H1 (cell line): ENCODE data around the gene UMAD1. TPM values are rescaled to one million over a fixed set of nuclear protein-coding genes. Genes with fewer than 3 reads are reported as not detected.

Source experiments
- CTCF ChIA-PET: fragments of 300-600 bp; sonication (Branson Sonifier 250); formaldehyde crosslinking; loops from one replicate; lab custom pipeline; 2021; ENCODE audit not compliant: partially characterized antibody; lab: Charles Lee
- POLR2A ChIA-PET: fragments of 300-600 bp; sonication (Branson Sonifier 250); formaldehyde crosslinking; loops from one replicate; lab custom pipeline; 2021; ENCODE audit warnings: inconsistent platforms; ENCODE audit not compliant: partially characterized antibody; lab: Charles Lee
- DNase-seq, 2 experiments: peaks; one replicate each; pipeline versions ENCODE4 v3.0.0 to v3.0.0-alpha.2; 2010 to 2022; ENCODE audit warnings: low spot score in 2 of 2, low read depth in 1 of 2, mixed read lengths in 1 of 2
- FAIRE-seq: peaks from 2 replicates; lab custom pipeline; 2011; peaks lifted over from hg19 to GRCh38; lab: Jason Lieb, UNC
- H2AFZ ChIP-seq: 2 replicates; pipeline ENCODE4 v1.8.1; 2012; ENCODE audit warnings: low read length, inconsistent platforms
- H2AK5ac ChIP-seq: 2 replicates; pipeline ENCODE4 v1.6.1; 2013; ENCODE audit warnings: low read depth, low read length
- H2BK120ac ChIP-seq: replicated peaks from 2 replicates; pipeline ENCODE3; 2013; ENCODE audit warnings: low read depth, low read length, inconsistent platforms
- H2BK12ac ChIP-seq: 2 replicates; pipeline ENCODE4 v1.6.1; 2013; ENCODE audit warnings: low read depth, low read length
- H2BK15ac ChIP-seq: 2 replicates; pipeline ENCODE4 v1.6.1; 2013; ENCODE audit warnings: low read length
- H2BK20ac ChIP-seq: 2 replicates; pipeline ENCODE4 v1.6.1; 2013; ENCODE audit warnings: low read length
- H2BK5ac ChIP-seq: 2 replicates; pipeline ENCODE4 v1.6.1; 2013; ENCODE audit warnings: low read depth, low read length
- H3K14ac ChIP-seq: 2 replicates; pipeline ENCODE4 v1.6.1; 2013; ENCODE audit warnings: inconsistent platforms; ENCODE audit not compliant: insufficient read length
- H3K18ac ChIP-seq: 2 replicates; pipeline ENCODE4 v1.6.1; 2013; ENCODE audit warnings: low read length; ENCODE audit errors: extremely low read depth
- H3K23ac ChIP-seq: 2 replicates; pipeline ENCODE4 v1.6.1; 2013; ENCODE audit warnings: inconsistent platforms; ENCODE audit not compliant: insufficient read length
- H3K23me2 ChIP-seq: 2 replicates; pipeline ENCODE4 v1.6.1; 2013; ENCODE audit warnings: low read depth, low read length
- H3K27ac ChIP-seq: 2 replicates; pipeline ENCODE4 v1.6.1; 2011; ENCODE audit warnings: low read depth, low read length, inconsistent platforms
- H3K27me3 ChIP-seq, 4 experiments: replicated peaks in 1 of 4; 1 replicate in 1 of 4; 2 replicates in 3 of 4; pipeline versions ENCODE4 v1.6.1 to v1.8.1; 2011 to 2013; ENCODE audit warnings: low read length in 3 of 4, mild to moderate bottlenecking in 3 of 4, inconsistent platforms in 2 of 4, mixed read lengths in 2 of 4, moderate library complexity in 1 of 4; ENCODE audit not compliant: control insufficient read depth in 3 of 4, insufficient read depth in 3 of 4; ENCODE audit errors: extremely low read depth in 1 of 4
- H3K36me3 ChIP-seq, 4 experiments: 2 replicates each; pipeline versions ENCODE4 v1.6.1 to v1.8.1; 2011 to 2013; ENCODE audit warnings: mild to moderate bottlenecking in 4 of 4, low read length in 3 of 4, moderate library complexity in 2 of 4, control low read depth in 1 of 4, inconsistent platforms in 1 of 4; ENCODE audit not compliant: insufficient read depth in 4 of 4, control insufficient read depth in 2 of 4
- H3K4ac ChIP-seq: replicated peaks from 2 replicates; pipeline ENCODE3; 2013; ENCODE audit warnings: low read length, low read depth, mixed read lengths, inconsistent platforms; ENCODE audit not compliant: insufficient read length
- H3K4me1 ChIP-seq, 4 experiments: replicated peaks in 1 of 4; 1 replicate in 1 of 4; 2 replicates in 3 of 4; pipeline versions ENCODE4 v1.6.1 to v1.8.1; 2011 to 2013; ENCODE audit warnings: low read length in 3 of 4, inconsistent platforms in 2 of 4, mixed read lengths in 1 of 4; ENCODE audit not compliant: insufficient read depth in 4 of 4, control insufficient read depth in 3 of 4
- H3K4me2 ChIP-seq, 2 experiments: 2 replicates each; pipeline versions ENCODE4 v1.6.1 to v1.8.1; 2011 to 2013; ENCODE audit warnings: low read depth in 2 of 2, low read length in 2 of 2, control low read depth in 1 of 2, inconsistent platforms in 1 of 2, mild to moderate bottlenecking in 1 of 2; ENCODE audit not compliant: insufficient read depth in 1 of 2
- H3K4me3 ChIP-seq, 4 experiments: fragments of 200-600, 300-600 bp in 1 of 4; sonication (generic), shearing (Covaris generic), sonication (Bioruptor Twin) in 1 of 4; 2 replicates each; pipeline versions ENCODE4 v1.5.1 to v1.8.1; 2011 to 2016; ENCODE audit warnings: low read length in 4 of 4, low read depth in 3 of 4, control low read depth in 2 of 4, inconsistent platforms in 2 of 4, mild to moderate bottlenecking in 2 of 4, mixed read lengths in 1 of 4, moderate library complexity in 1 of 4; ENCODE audit not compliant: insufficient read depth in 2 of 4; ENCODE audit errors: extremely low read depth in 1 of 4
- H3K56ac ChIP-seq: replicated peaks from 2 replicates; pipeline ENCODE3; 2013; ENCODE audit warnings: low read depth, mild to moderate bottlenecking, mixed read lengths, low read length, inconsistent platforms; ENCODE audit not compliant: insufficient read length
- H3K79me1 ChIP-seq: 2 replicates; pipeline ENCODE4 v1.6.1; 2013; ENCODE audit warnings: low read depth, low read length, control low read depth
- H3K79me2 ChIP-seq, 2 experiments: 2 replicates each; pipeline versions ENCODE4 v1.6.1 to v1.8.1; 2012 to 2013; ENCODE audit warnings: low read length in 2 of 2, mild to moderate bottlenecking in 2 of 2, inconsistent platforms in 1 of 2; ENCODE audit not compliant: insufficient read depth in 2 of 2, control insufficient read depth in 1 of 2
- H3K9ac ChIP-seq, 4 experiments: replicated peaks in 1 of 4; 1 replicate in 1 of 4; 2 replicates in 3 of 4; pipeline versions ENCODE4 v1.6.1 to v1.8.1; 2011 to 2013; ENCODE audit warnings: low read depth in 3 of 4, low read length in 3 of 4, control low read depth in 2 of 4, mild to moderate bottlenecking in 2 of 4, moderate library complexity in 2 of 4, inconsistent platforms in 1 of 4; ENCODE audit errors: extremely low read depth in 1 of 4
- H3K9me3 ChIP-seq, 2 experiments: 2 replicates each; pipeline versions ENCODE4 v1.6.1 to v1.8.1; 2012 to 2013; ENCODE audit warnings: mild to moderate bottlenecking in 2 of 2, moderate library complexity in 2 of 2, control low read depth in 1 of 2, inconsistent platforms in 1 of 2, low read depth in 1 of 2, low read length in 1 of 2, mixed read lengths in 1 of 2; ENCODE audit not compliant: insufficient read depth in 2 of 2
- H4K20me1 ChIP-seq, 2 experiments: replicated peaks in 1 of 2; 2 replicates each; pipeline versions ENCODE3 to v1.8.1; 2011 to 2013; ENCODE audit warnings: inconsistent platforms in 2 of 2, low read length in 2 of 2, mild to moderate bottlenecking in 1 of 2; ENCODE audit not compliant: insufficient read depth in 2 of 2, control insufficient read depth in 1 of 2
- H4K5ac ChIP-seq: 2 replicates; pipeline ENCODE4 v1.6.1; 2013; ENCODE audit warnings: low read length, low read depth, mixed read lengths, inconsistent platforms; ENCODE audit not compliant: insufficient read length
- H4K8ac ChIP-seq: 2 replicates; pipeline ENCODE4 v1.8.0; 2013; ENCODE audit warnings: mild to moderate bottlenecking, moderate library complexity, low read length, inconsistent platforms; ENCODE audit not compliant: insufficient read depth; ENCODE audit errors: extremely low read depth
- H4K91ac ChIP-seq: replicated peaks from 2 replicates; pipeline ENCODE3; 2013; ENCODE audit warnings: low read length, mixed read lengths, inconsistent platforms; ENCODE audit not compliant: insufficient read length
- ATF3 ChIP-seq: IDR thresholded peaks from 2 replicates; pipeline ENCODE4 v1.6.1; 2011; ENCODE audit warnings: low read depth, mild to moderate bottlenecking, low read length; ENCODE audit not compliant: insufficient read depth
- CTCF ChIP-seq, 3 experiments: IDR thresholded peaks; 1 replicate in 2 of 3; 2 replicates in 1 of 3; pipeline versions ENCODE4 v1.5.1 to v1.6.1; 2011; ENCODE audit warnings: low read length in 3 of 3, mild to moderate bottlenecking in 3 of 3, inconsistent platforms in 2 of 3, low read depth in 1 of 3, moderate library complexity in 1 of 3; ENCODE audit not compliant: insufficient read depth in 1 of 3; ENCODE audit errors: control extremely low read depth in 1 of 3
- RAD21 ChIP-seq, 2 experiments: IDR thresholded peaks in 1 of 2; conservative IDR thresholded peaks in 1 of 2; 2 replicates each; pipeline ENCODE4 v1.6.1; 2011; ENCODE audit warnings: low read depth in 2 of 2, low read length in 2 of 2, improper control_type of control experiment in 1 of 2, inconsistent platforms in 1 of 2, mild to moderate bottlenecking in 1 of 2, moderate library complexity in 1 of 2
- RXRA ChIP-seq: IDR thresholded peaks from 2 replicates; pipeline ENCODE4 v1.6.1; 2011; ENCODE audit warnings: low read depth, mild to moderate bottlenecking, low read length, moderate library complexity; ENCODE audit not compliant: insufficient read depth
- SP2 ChIP-seq: IDR thresholded peaks from 2 replicates; pipeline ENCODE4 v1.6.1; 2012; ENCODE audit warnings: mild to moderate bottlenecking, low read length, inconsistent platforms
- WGBS, 2 experiments: shearing (Covaris generic) in 1 of 2; methylation state at CpG; one replicate each; pipeline versions ENCODE4 v1.1.6 to v1.1.7; 2013 to 2015; ENCODE audit warnings: low lambda C conversion rate in 2 of 2, mixed read lengths in 2 of 2, inconsistent platforms in 1 of 2, low coverage in 1 of 2, missing lambda C conversion rate in 1 of 2; ENCODE audit not compliant: insufficient replicate concordance in 2 of 2, insufficient coverage in 1 of 2, insufficient read length in 1 of 2; ENCODE audit errors: extremely low coverage in 1 of 2, missing lambda C conversion rate in 1 of 2; 5-methylcytosine and 5-hydroxymethylcytosine counted together
- polyA plus RNA-seq, 7 experiments: library from polyadenylated mRNA; depleted of rRNA in 3 of 7; stranded (reverse) in 5 of 7; unstranded in 2 of 7; fragments of >200 nt in 5 of 7; fragments of 200-250 nt in 2 of 7; gene quantifications; 1 replicate in 5 of 7; 2 replicates in 1 of 7; 4 replicates in 1 of 7; pipeline versions ENCODE4 v1.2.1 to v1.2.3, GENCODE V29; 2011 to 2013; ENCODE audit warnings: missing spikeins in 2 of 7, mixed read lengths in 2 of 7
- total RNA-seq: library from RNA; stranded (reverse); fragmentation: NEBNext Ultra II Directional; extraction: Animal tissue kit (Norgen Biotek cat#: 25700); gene quantifications from 2 replicates; pipeline ENCODE4 v1.2.1, GENCODE V29; 2021

Gene UMAD1
- total and polyA plus RNA-seq, 2 of the 8 experiments (the other 6 are each of a cell fraction or from before 2014, with no cell fraction given), result 10.4 to 12.3 TPM

- no peak overlapping the region for H4K5ac ChIP-seq
- no peak overlapping the region for H2BK20ac ChIP-seq
- H3K14ac ChIP-seq, result no peak overlapping the region
- DNase-seq (no peak), FAIRE-seq (no peak)
- H3K27me3 ChIP-seq, result no peaks in the 10 kb centered on the region; a peak in 1 of 7 replicates
- WGBS, 2 experiments, result 90% methylated on average over 5 of the region's 5 CpGs; no CpG with 5 or more reads in 1 of the 2 experiments
- no peak overlapping the region for H3K4me2 ChIP-seq
- CTCF ChIA-PET, result interaction anchor here (0.8 to 1.1 kb wide), 3 partner anchors 76 to 248 kb away, joined by 3 to 4 read pairs (median 3); no protein-coding TSS in a partner anchor
- no peak overlapping the region for H3K4ac ChIP-seq
- no peak overlapping the region for H3K18ac ChIP-seq
- no peaks in the 10 kb centered on the region for H4K20me1 ChIP-seq
- no peak overlapping the region for H2BK12ac ChIP-seq
- H4K8ac ChIP-seq, result no peak overlapping the region
- H3K27ac ChIP-seq, result no peak overlapping the region
- H2BK15ac ChIP-seq, result no peak overlapping the region
- H3K36me3 ChIP-seq, result no peaks in the 10 kb centered on the region
- H3K4me1 ChIP-seq, result no peaks in the 10 kb centered on the region; a peak in 1 of 7 replicates
- POLR2A ChIA-PET, result no interaction called here
- no peak overlapping the region for H3K9ac ChIP-seq
- TF ChIP-seq CTCF (IDR thresholded peaks at IDR 0.05; ENCODE audit: control extremely low read depth in 1 of 3, insufficient read depth in 1 of 3, low read depth in 1 of 3, low read length in 3 of 3), result peak in 2 of 3 experiments; percentile 12 to 23; a peak in 1 of 4 replicates
- TF ChIP-seq RAD21 (IDR thresholded peaks at IDR 0.05 in 1 of 2, conservative IDR thresholded peaks at IDR 0.05 in 1 of 2; ENCODE audit: low read depth in 2 of 2, low read length in 2 of 2), result peak; percentile 41 to 60
- TF ChIP-seq ATF3, result no peak
- TF ChIP-seq SP2, result no peak
- TF ChIP-seq RXRA, result no peak
- no peak overlapping the region for H2AK5ac ChIP-seq
- no peak overlapping the region for H3K23ac ChIP-seq
- no peaks in the 10 kb centered on the region for H3K79me2 ChIP-seq
- no peak overlapping the region for H2BK120ac ChIP-seq
- no peak overlapping the region for H2AFZ ChIP-seq
- H3K23me2 ChIP-seq, result no peaks in the 10 kb centered on the region
- no peaks in the 10 kb centered on the region; a peak in 1 of 4 replicates for H3K9me3 ChIP-seq
- no peak overlapping the region for H4K91ac ChIP-seq
- H3K79me1 ChIP-seq, result no peaks in the 10 kb centered on the region
- no peak overlapping the region for H3K56ac ChIP-seq
- no peak overlapping the region for H3K4me3 ChIP-seq
- H2BK5ac ChIP-seq, result no peak overlapping the region
Observed at GRCh38 chr7:7889791-7890568, 249.4 kb downstream of the UMAD1 start.
